ENCODE results near the gene SERINC3. TPM values are rescaled to one million over a fixed set of nuclear protein-coding genes. Genes with fewer than 3 reads are reported as not detected.
A peak's percentile ranks its signal among the peaks of the same experiment; 100 is the strongest.

The SERINC3 gene
- total and polyA plus RNA-seq, 2 experiments from 2014 or later: 80.0 to 128 TPM

- no peak for TF ChIP-seq EZH2phosphoT487 (IDR thresholded peaks at IDR 0.05; ENCODE audit: low read depth, severe bottlenecking, unreplicated experiment)
- TF ChIP-seq, protein P1, sequence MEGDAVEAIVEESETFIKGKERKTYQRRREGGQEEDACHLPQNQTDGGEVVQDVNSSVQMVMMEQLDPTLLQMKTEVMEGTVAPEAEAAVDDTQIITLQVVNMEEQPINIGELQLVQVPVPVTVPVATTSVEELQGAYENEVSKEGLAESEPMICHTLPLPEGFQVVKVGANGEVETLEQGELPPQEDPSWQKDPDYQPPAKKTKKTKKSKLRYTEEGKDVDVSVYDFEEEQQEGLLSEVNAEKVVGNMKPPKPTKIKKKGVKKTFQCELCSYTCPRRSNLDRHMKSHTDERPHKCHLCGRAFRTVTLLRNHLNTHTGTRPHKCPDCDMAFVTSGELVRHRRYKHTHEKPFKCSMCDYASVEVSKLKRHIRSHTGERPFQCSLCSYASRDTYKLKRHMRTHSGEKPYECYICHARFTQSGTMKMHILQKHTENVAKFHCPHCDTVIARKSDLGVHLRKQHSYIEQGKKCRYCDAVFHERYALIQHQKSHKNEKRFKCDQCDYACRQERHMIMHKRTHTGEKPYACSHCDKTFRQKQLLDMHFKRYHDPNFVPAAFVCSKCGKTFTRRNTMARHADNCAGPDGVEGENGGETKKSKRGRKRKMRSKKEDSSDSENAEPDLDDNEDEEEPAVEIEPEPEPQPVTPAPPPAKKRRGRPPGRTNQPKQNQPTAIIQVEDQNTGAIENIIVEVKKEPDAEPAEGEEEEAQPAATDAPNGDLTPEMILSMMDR (IDR thresholded peaks at IDR 0.05; ENCODE audit: poor library complexity): no peak
- no peak for TF ChIP-seq EZH2 (IDR thresholded peaks at IDR 0.05; ENCODE audit: borderline replicate concordance)
- Histone ChIP-seq H2AFZ (no peak overlapping the region), H3K27me3 (no peaks in the 10 kb centered on the region), H3K9me2 (replicated peaks; ENCODE audit: insufficient read depth) (no peaks in the 10 kb centered on the region), H3K4me1 (ENCODE audit: insufficient read depth) (peaks cover 8% of the 10 kb centered on the region), H3K4me3 (no peak overlapping the region), H3K4me2 (no peak overlapping the region), H3K79me2 (peaks cover 37% of the 10 kb centered on the region), H3K36me3 (replicated peaks; ENCODE audit: insufficient read depth, low read depth) (no peaks in the 10 kb centered on the region), H4K20me1 (ENCODE audit: insufficient read depth, poor library complexity, severe bottlenecking) (no peaks in the 10 kb centered on the region), H3K27ac (no peak overlapping the region), H3K9me3 (ENCODE audit: low read depth) (no peaks in the 10 kb centered on the region)
- WGBS (ENCODE audit: low lambda C conversion rate, missing lambda C conversion rate): 64% methylated on average over 3 of the region's 3 CpGs
- DNase-seq (ENCODE audit: low spot score): no peak
These were observed 21.5 kb upstream of the SERINC3 start for GRCh38 chr20:44543358-44543757.

GRCh38 chr20:44542890-44543289 lies 21.0 kb upstream of the SERINC3 start:
- Histone ChIP-seq H3K27me3 (no peaks in the 10 kb centered on the region), H3K79me2 (peaks cover 37% of the 10 kb centered on the region), H3K36me3 (replicated peaks; ENCODE audit: insufficient read depth, low read depth) (no peaks in the 10 kb centered on the region), H3K9me3 (ENCODE audit: low read depth) (no peaks in the 10 kb centered on the region), H3K4me2 (no peak overlapping the region), H3K4me3 (no peak overlapping the region), H3K9me2 (replicated peaks; ENCODE audit: insufficient read depth) (no peaks in the 10 kb centered on the region), H3K27ac (no peak overlapping the region), H2AFZ (no peak overlapping the region), H4K20me1 (ENCODE audit: insufficient read depth, poor library complexity, severe bottlenecking) (no peaks in the 10 kb centered on the region), H3K4me1 (ENCODE audit: insufficient read depth) (peaks cover 4% of the 10 kb centered on the region)
- 79% methylated on average over 1 of the region's 1 CpG for WGBS (ENCODE audit: low lambda C conversion rate, missing lambda C conversion rate)
- TF ChIP-seq, protein P1 (IDR thresholded peaks at IDR 0.05; ENCODE audit: poor library complexity): no peak
- TF ChIP-seq EZH2phosphoT487 (IDR thresholded peaks at IDR 0.05; ENCODE audit: low read depth, severe bottlenecking, unreplicated experiment) (no peak), EZH2 (IDR thresholded peaks at IDR 0.05; ENCODE audit: borderline replicate concordance) (no peak)
- DNase-seq (ENCODE audit: low spot score): no peak

DNA sequence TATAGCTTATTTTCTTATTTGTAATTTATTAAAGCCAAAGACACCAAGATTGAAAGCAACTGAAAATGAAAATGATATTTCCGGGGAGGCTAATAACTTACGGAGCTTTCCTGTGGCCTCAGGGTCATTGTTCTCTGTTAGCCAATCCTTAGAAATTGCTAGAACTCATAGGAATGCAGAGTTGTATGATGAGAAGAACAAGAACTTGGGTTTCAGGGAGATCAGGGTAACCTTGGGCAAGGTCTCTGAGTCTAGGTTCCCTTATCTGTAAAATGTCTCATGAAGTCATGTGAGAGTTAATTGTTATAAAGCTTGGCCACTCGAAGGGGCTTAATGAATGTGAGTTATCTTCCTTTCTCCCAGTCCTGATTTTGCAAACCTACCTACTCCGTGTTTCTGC lies 20.1 kb upstream of the SERINC3 start:
- peaks cover 41% of the 10 kb centered on the region for H3K79me2 ChIP-seq
- WGBS (ENCODE audit: low lambda C conversion rate, missing lambda C conversion rate): 59% methylated on average over 4 of the region's 4 CpGs

More for the DNA sequence above, 20.1 kb upstream of the SERINC3 start:
- Histone ChIP-seq H3K36me3 (replicated peaks; ENCODE audit: insufficient read depth, low read depth) (no peaks in the 10 kb centered on the region), H3K27ac (no peak overlapping the region), H3K4me1 (ENCODE audit: insufficient read depth) (peaks cover 4% of the 10 kb centered on the region), H3K4me3 (no peak overlapping the region), H3K27me3 (no peaks in the 10 kb centered on the region), H3K9me3 (ENCODE audit: low read depth) (no peaks in the 10 kb centered on the region), H3K9me2 (replicated peaks; ENCODE audit: insufficient read depth) (no peaks in the 10 kb centered on the region), H4K20me1 (ENCODE audit: insufficient read depth, poor library complexity, severe bottlenecking) (no peaks in the 10 kb centered on the region), H3K4me2 (peak overlapping the region; percentile 1), H2AFZ (no peak overlapping the region)
- no peak for DNase-seq (ENCODE audit: low spot score)
- TF ChIP-seq, protein P1 (IDR thresholded peaks at IDR 0.05; ENCODE audit: poor library complexity): no peak
- TF ChIP-seq EZH2phosphoT487 (IDR thresholded peaks at IDR 0.05; ENCODE audit: low read depth, severe bottlenecking, unreplicated experiment): no peak
